Measurements from ENCODE around the gene FAM200A.
"Not testable (repeated sequence)": the region's sequence is repeated elsewhere in the genome, so short reads cannot be mapped to it uniquely, and the experiment has no call there.

FAM200A gene
- total RNA-seq: 5.0 to 11.0 reads per million in 2 donors

- peak; percentile 65 to 93 (median 73) for DNase-seq
Measured at GRCh38 chr7:99551767-99552463, at the start of gene FAM200A. FAM200A (minus strand) TSS chr7:99552114; CDS start chr7:99548407, 3,707 bp downstream.

GRCh38 chr7:99599836-99600235 lies 47.9 kb upstream of the FAM200A start:
- no peak for DNase-seq

GRCh38 chr7:99597762-99598501 lies 46.0 kb upstream of the FAM200A start, which contains the start of gene TMEM225B:
TMEM225B (plus strand) TSS chr7:99598267; CDS start chr7:99604389, 6,122 bp downstream.
- peak in 1 of 5 experiments; percentile 30 for DNase-seq

GRCh38 chr7:99596408-99596955 lies 44.6 kb upstream of the FAM200A start:
- DNase-seq: no peak

GRCh38 chr7:99594948-99595745 lies 43.2 kb upstream of the FAM200A start:
- DNase-seq: peak in 1 of 5 experiments; percentile 33

GRCh38 chr7:99588868-99589267 lies 37.0 kb upstream of the FAM200A start:
- no peak for DNase-seq

GRCh38 chr7:99580778-99581332 lies 28.9 kb upstream of the FAM200A start:
- not testable (repeated sequence) for DNase-seq

- peak in 4 of 5 experiments; percentile 22 to 50 (median 34) for DNase-seq
Measured at GRCh38 chr7:99579956-99580777, 28.3 kb upstream of the FAM200A start.

GRCh38 chr7:99579281-99579955 lies 27.5 kb upstream of the FAM200A start:
- DNase-seq: no peak

GRCh38 chr7:99576251-99576650 lies 24.3 kb upstream of the FAM200A start:
- DNase-seq: no peak

GRCh38 chr7:99573257-99573656 lies 21.3 kb upstream of the FAM200A start:
- no peak for DNase-seq

GRCh38 chr7:99571768-99572167 lies 19.9 kb upstream of the FAM200A start:
- no peak for DNase-seq

- DNase-seq: not testable (repeated sequence)
Measured at GRCh38 chr7:99568770-99569169, 16.9 kb upstream of the FAM200A start.

GRCh38 chr7:99563650-99564049 lies 11.7 kb upstream of the FAM200A start:
- DNase-seq: no peak

- DNase-seq: no peak
Measured at GRCh38 chr7:99562832-99563231, 10.9 kb upstream of the FAM200A start.

GRCh38 chr7:99562114-99562784 lies 10.3 kb upstream of the FAM200A start:
- DNase-seq: no peak

- no peak for DNase-seq
Measured at GRCh38 chr7:99561737-99562051, 9.8 kb upstream of the FAM200A start.

GRCh38 chr7:99560834-99561736 lies 9.2 kb upstream of the FAM200A start:
- no peak for DNase-seq

Measured in T-helper 2 cell (primary cell).